HepG2 (cell line): ENCODE data around the gene MPV17L2. TPM values are rescaled to one million over a fixed set of nuclear protein-coding genes. Genes with fewer than 3 reads are reported as not detected.
A peak's percentile ranks its signal among the peaks of the same experiment; 100 is the strongest.

Source experiments
- BRCA1 ChIP-seq: sonication (generic); formaldehyde crosslinking; IDR thresholded peaks from 2 replicates; pipeline ENCODE4 v1.4.0; 2020; ENCODE audit warnings: missing genetic modification reagents
- CAMTA2 ChIP-seq: sonication (generic); formaldehyde crosslinking; IDR thresholded peaks from 2 replicates; pipeline ENCODE4 v1.4.0; 2020; ENCODE audit warnings: mild to moderate bottlenecking, missing genetic modification reagents, borderline replicate concordance
- GATAD2A ChIP-seq: IDR thresholded peaks from 2 replicates; pipeline ENCODE4 v1.6.1; 2016
- KLF6 ChIP-seq: IDR thresholded peaks from 2 replicates; pipeline ENCODE4 v1.8.0; 2016; ENCODE audit warnings: missing biosample characterization, missing genetic modification reagents
- MEIS2 ChIP-seq: sonication (generic); formaldehyde crosslinking; IDR thresholded peaks from 2 replicates; pipeline ENCODE4 v1.9.0; 2021; ENCODE audit warnings: mild to moderate bottlenecking, missing genetic modification reagents
- NFIB ChIP-seq: sonication (generic); formaldehyde crosslinking; IDR thresholded peaks from 2 replicates; pipeline ENCODE4 v1.9.0; 2021; ENCODE audit warnings: missing genetic modification reagents, mild to moderate bottlenecking, borderline replicate concordance
- NFYB ChIP-seq: sonication (generic); formaldehyde crosslinking; IDR thresholded peaks from 2 replicates; pipeline ENCODE4 v1.4.0; 2020; ENCODE audit warnings: missing genetic modification reagents
- NR1H2 ChIP-seq: sonication (generic); formaldehyde crosslinking; IDR thresholded peaks from 2 replicates; pipeline ENCODE4 v1.8.1; 2022; ENCODE audit warnings: low read depth, missing genetic modification reagents, borderline replicate concordance
- PPARG ChIP-seq: conservative IDR thresholded peaks from 2 replicates; pipeline ENCODE4 v1.6.1; 2016; ENCODE audit warnings: missing biosample characterization, missing genetic modification reagents
- SMAD3 ChIP-seq: sonication (generic); formaldehyde crosslinking; IDR thresholded peaks from 2 replicates; pipeline ENCODE4 v1.4.0; 2020; ENCODE audit warnings: missing genetic modification reagents
- SOX6 ChIP-seq, 2 experiments: fragments of 450-650 bp in 1 of 2; sonication (generic) in 1 of 2; formaldehyde crosslinking in 1 of 2; IDR thresholded peaks; 2 replicates each; pipeline versions ENCODE4 v1.4.0 to v1.6.1; 2017 to 2020; ENCODE audit warnings: antibody characterized with exemption in 1 of 2, mild to moderate bottlenecking in 1 of 2, missing genetic modification reagents in 1 of 2
- TAF1 ChIP-seq: sonication (generic); formaldehyde crosslinking; IDR thresholded peaks from 2 replicates; pipeline ENCODE4 v1.4.0; 2020; ENCODE audit warnings: missing genetic modification reagents
- THAP9 ChIP-seq: sonication (generic); formaldehyde crosslinking; IDR thresholded peaks from 2 replicates; pipeline ENCODE4; 2020; ENCODE audit warnings: missing genetic modification reagents, mild to moderate bottlenecking, borderline replicate concordance
- ZFP36L2 ChIP-seq: sonication (generic); formaldehyde crosslinking; IDR thresholded peaks from 2 replicates; pipeline ENCODE4 v1.4.0; 2020; ENCODE audit warnings: missing genetic modification reagents
- ZIK1 ChIP-seq: sonication (generic); formaldehyde crosslinking; IDR thresholded peaks from 2 replicates; pipeline ENCODE4 v1.5.0; 2020; ENCODE audit warnings: mild to moderate bottlenecking, low read depth, missing genetic modification reagents, borderline replicate concordance
- ZNF264 ChIP-seq: sonication (generic); formaldehyde crosslinking; IDR thresholded peaks from 2 replicates; pipeline ENCODE4 v1.4.0; 2020; ENCODE audit warnings: missing genetic modification reagents
- ZNF335 ChIP-seq: sonication (generic); formaldehyde crosslinking; IDR thresholded peaks from 2 replicates; pipeline ENCODE4 v1.4.0; 2020; ENCODE audit warnings: missing genetic modification reagents
- ZNF574 ChIP-seq: sonication (generic); formaldehyde crosslinking; IDR thresholded peaks from 2 replicates; pipeline ENCODE4 v1.4.0; 2020; ENCODE audit warnings: missing genetic modification reagents
- ZNF607 ChIP-seq: sonication (generic); formaldehyde crosslinking; IDR thresholded peaks from 2 replicates; pipeline ENCODE4 v1.5.1; 2020; ENCODE audit warnings: missing genetic modification reagents, mild to moderate bottlenecking, borderline replicate concordance
- ZNF710 ChIP-seq: sonication (generic); formaldehyde crosslinking; IDR thresholded peaks from 2 replicates; pipeline ENCODE4 v1.5.0; 2020; ENCODE audit warnings: mild to moderate bottlenecking, missing genetic modification reagents, borderline replicate concordance
- ZNF781 ChIP-seq: sonication (generic); formaldehyde crosslinking; IDR thresholded peaks from 2 replicates; pipeline ENCODE4 v1.5.1; 2020; ENCODE audit warnings: borderline replicate concordance, mild to moderate bottlenecking, missing genetic modification reagents; ENCODE audit errors: not compliant biosample characterization
- ZSCAN29 ChIP-seq: sonication (generic); formaldehyde crosslinking; conservative IDR thresholded peaks from 2 replicates; pipeline ENCODE4 v1.4.0; 2020; ENCODE audit warnings: mild to moderate bottlenecking, missing genetic modification reagents
- polyA plus RNA-seq, 8 experiments: library from polyadenylated mRNA; depleted of rRNA in 3 of 8; stranded (reverse) in 7 of 8; unstranded in 1 of 8; fragments of >200 nt; fragmentation: Illumina TruSeq in 4 of 8; extraction: Trizol in 4 of 8; gene quantifications; 2 replicates each; pipeline versions ENCODE4 v1.2.1 to v1.2.3, GENCODE V29; 2011 to 2016; ENCODE audit warnings: low read depth in 4 of 8, missing spikeins in 1 of 8, mixed read lengths in 1 of 8; ENCODE audit not compliant: insufficient read depth in 1 of 8
- total RNA-seq, 5 experiments: library from RNA; depleted of rRNA; stranded (reverse); fragments of >200 nt; fragmentation: Illumina TruSeq; extraction: Trizol; gene quantifications; 2 replicates each; pipeline ENCODE4 v1.2.3, GENCODE V29; 2016; ENCODE audit warnings: low read depth in 1 of 5

MPV17L2 gene
- total and polyA plus RNA-seq, 2 of the 13 experiments (the other 11 are each of a cell fraction or from before 2014, with no cell fraction given) = 13.6 to 16.7 TPM

DNA sequence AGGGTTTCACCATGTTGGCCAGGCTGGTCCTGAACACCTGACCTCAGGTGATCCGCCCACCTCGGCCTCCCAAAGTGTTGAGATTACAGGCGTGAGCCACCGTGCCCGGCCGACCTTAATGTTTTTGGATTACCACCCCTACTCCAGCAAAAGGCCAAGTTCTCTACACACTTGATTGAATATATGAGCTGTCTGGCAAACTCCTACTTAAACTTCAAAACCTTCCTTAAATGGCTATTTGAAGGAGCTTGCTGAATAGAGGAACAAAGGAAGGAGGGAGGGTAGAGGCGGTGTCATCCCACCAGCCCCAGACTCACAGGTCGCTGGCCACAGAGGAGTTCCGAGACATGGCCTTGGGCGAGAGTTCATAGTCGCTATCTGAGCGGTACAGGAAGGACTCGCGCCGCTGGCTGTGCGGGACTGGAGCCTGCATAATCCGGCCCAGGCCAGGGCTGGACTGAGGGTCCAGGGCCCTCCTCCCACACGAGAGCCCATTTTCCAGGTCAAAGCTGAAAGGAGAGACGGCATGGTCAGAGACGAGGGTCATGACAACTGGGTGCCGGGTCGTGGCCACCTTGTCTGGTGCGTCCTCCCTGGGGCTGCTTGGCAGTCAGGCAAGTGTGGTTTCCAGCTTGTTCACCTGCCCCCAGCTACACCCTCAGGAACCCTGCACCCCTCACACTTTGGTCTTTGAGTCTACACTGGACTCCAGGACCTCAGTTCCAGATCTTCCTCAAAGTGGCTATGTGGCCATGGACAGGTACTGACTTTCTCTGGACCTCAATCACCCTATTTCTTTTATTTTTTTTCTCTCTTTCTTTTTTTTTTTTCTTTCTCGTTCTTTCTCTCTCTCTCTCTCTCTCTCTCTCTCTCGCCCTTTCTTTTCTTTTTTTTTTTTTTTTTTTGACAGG lies 29.1 kb downstream of the MPV17L2 start (continued):
- no peak for TF ChIP-seq THAP9 (CRISPR knock-in tag)
- no peak for TF ChIP-seq ZNF607 (CRISPR knock-in tag)
- no peak for TF ChIP-seq ZNF781
- TF ChIP-seq NFYB (CRISPR knock-in tag) = no peak
- no peak for TF ChIP-seq NR1H2 (CRISPR knock-in tag)
- TF ChIP-seq ZFP36L2 = no peak
- no peak for TF ChIP-seq ZIK1 (CRISPR knock-in tag)
- TF ChIP-seq MEIS2 = 0 out of 2 replicates have a peak, but pooled peaks have one; percentile 57
- 0 out of 2 replicates have a peak, but pooled peaks have one; percentile 49 for TF ChIP-seq PPARG (CRISPR knock-in tag)
- no peak for TF ChIP-seq BRCA1
- TF ChIP-seq KLF6 (CRISPR knock-in tag) = no peak
- TF ChIP-seq SOX6 (IDR thresholded peaks at IDR 0.05) = no peak
- TF ChIP-seq SOX6 (CRISPR knock-in tag; IDR thresholded peaks at IDR 0.05) = no peak
- no peak for TF ChIP-seq NFIB
- TF ChIP-seq ZNF335 (CRISPR knock-in tag) = no peak
- no peak for TF ChIP-seq ZNF710
- peak; percentile 86; the same call in 1 of the 2 replicates for TF ChIP-seq ZSCAN29 (CRISPR knock-in tag)
- TF ChIP-seq ZNF264 (CRISPR knock-in tag) = 0 out of 2 replicates have a peak, but pooled peaks have one; percentile 18
- TF ChIP-seq CAMTA2 = no peak
- TF ChIP-seq GATAD2A (CRISPR knock-in tag) = no peak
- TF ChIP-seq SMAD3 (CRISPR knock-in tag) = no peak
- TF ChIP-seq TAF1 = 0 out of 2 replicates have a peak, but pooled peaks have one; percentile 22
- no peak for TF ChIP-seq ZNF574
